22Rv1 (cell line): ENCODE results near the gene RS1.

Source experiments
- H3K27ac ChIP-seq: fragments of 450-650 bp; 2 replicates; pipeline ENCODE4 v1.5.1; 2017
- CTCF ChIP-seq: fragments of 450-650 bp; IDR thresholded peaks from 2 replicates; pipeline ENCODE4 v1.5.1; 2017; ENCODE audit warnings: mild to moderate bottlenecking
- ZFX ChIP-seq: fragments of 450-650 bp; IDR thresholded peaks from 2 replicates; pipeline ENCODE4 v1.6.1; 2017; ENCODE audit warnings: antibody characterized with exemption, borderline replicate concordance

Gene RS1

DNA sequence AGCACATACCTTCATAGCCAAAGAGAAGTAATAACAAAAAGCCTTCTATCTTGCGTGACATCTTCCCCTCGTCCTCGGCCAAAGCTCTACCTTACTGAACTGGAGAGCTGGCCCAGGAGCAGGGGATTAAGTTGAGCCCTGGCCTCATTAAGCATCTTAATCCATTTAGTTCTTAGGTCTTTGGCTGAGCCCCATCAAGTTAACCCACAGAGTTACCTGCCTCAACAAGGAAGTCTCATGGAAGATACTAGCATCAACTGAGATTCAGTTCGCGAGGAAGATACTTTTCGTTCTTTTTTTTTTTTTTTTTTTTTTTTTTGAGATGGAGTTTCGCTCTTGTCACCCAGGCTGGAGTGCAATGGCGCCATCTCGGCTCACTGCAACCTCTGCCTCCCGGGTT is at the start of gene RS1:
RS1 (minus strand) TSS at position 101 of the 400 bp plus-strand sequence; CDS start at position 61, 40 bp downstream.
- TF ChIP-seq CTCF: no peak
- TF ChIP-seq ZFX: no peak
- H3K27ac ChIP-seq: no peak within 1 kb of the TSS

- no peak overlapping the region for H3K27ac ChIP-seq
- TF ChIP-seq ZFX (no peak), CTCF (no peak)
Measured at GRCh38 chrX:18719852-18720251, 47.9 kb upstream of the RS1 start.

- TF ChIP-seq ZFX (no peak), CTCF (no peak)
- H3K27ac ChIP-seq: no peak overlapping the region
Measured at GRCh38 chrX:18714910-18715309, 43.0 kb upstream of the RS1 start.

- H3K27ac ChIP-seq: no peak overlapping the region
- TF ChIP-seq ZFX: no peak
- no peak for TF ChIP-seq CTCF
Measured at GRCh38 chrX:18709833-18710232, 37.9 kb upstream of the RS1 start.

DNA sequence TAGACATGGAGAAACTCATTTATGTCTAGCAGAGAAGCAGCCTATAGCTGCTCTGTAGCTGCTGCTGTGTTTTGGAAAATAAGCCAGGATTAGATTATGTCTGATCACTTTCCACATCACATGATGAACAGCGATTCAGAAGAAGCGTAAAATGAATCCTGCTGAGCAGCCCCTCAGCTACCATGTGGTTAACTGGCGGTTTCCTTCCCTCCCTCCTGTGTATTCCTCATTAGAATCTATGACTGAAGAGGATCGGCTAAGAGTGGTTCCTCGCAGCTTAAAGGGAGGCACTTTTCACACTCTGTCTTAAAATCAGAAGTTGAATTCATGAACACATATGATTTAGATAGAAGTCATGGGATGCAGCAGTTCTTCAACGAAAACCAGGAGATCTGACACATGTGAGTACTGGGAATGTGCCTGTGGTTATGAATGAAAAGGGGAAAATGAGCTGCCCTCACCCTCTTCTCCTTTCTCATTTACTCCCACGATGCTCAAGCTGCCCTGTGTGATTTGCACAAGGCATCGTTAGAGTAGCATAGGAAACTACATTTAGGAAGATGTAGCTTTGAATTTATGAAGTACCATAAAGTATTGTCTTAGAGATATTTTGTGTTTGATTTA is 35.6 kb upstream of the RS1 start, which contains the start of gene PPEF1:
PPEF1 (plus strand) TSS at position 220 of the 624 bp plus-strand sequence; CDS start at position 356, 136 bp downstream.
- H3K27ac ChIP-seq: no peak within 1 kb of the TSS
- TF ChIP-seq CTCF (no peak), ZFX (no peak)

DNA sequence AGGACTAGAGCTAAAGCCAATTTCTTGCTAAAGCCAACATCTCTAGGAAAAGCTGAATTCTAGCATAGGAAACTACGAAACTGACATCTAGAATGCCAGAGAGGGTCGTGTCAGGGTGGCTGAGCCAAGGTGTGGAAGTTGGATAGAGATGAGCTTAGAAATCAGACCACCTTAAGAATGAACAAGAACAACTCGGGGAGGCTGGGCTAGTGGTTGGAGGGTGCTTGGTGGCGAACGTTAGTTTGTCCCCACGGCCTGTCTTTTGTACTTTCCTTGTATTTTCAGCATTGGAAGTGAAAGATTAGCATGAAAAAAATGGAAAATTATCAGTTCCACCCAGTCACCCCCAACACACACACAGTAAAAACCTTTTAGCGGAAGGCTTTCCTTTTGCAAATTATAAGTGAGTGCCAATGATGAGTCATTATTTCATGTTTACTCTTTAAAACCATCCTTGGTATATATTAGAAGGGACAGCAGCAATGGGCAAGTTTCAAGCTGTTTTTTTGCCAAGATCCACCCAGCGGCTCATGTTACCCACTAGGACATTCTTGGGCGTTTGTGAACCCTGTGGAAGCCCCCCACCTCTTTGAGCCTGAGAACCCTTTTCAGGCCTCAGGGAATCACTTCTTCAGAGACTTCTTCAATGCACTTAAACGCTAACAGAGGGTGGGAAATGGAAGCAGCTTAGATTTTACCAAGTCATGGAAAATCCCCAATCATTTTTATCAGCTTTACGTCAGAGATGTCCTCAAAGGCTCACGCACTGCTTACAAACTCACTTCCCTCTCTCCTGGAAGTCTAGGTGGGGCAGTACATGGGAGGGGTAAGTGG is 30.7 kb upstream of the RS1 start:
- no peak for TF ChIP-seq ZFX
- no peak for TF ChIP-seq CTCF
- H3K27ac ChIP-seq: peak overlapping the region; percentile 25; the same call in 1 of the 2 replicates

DNA sequence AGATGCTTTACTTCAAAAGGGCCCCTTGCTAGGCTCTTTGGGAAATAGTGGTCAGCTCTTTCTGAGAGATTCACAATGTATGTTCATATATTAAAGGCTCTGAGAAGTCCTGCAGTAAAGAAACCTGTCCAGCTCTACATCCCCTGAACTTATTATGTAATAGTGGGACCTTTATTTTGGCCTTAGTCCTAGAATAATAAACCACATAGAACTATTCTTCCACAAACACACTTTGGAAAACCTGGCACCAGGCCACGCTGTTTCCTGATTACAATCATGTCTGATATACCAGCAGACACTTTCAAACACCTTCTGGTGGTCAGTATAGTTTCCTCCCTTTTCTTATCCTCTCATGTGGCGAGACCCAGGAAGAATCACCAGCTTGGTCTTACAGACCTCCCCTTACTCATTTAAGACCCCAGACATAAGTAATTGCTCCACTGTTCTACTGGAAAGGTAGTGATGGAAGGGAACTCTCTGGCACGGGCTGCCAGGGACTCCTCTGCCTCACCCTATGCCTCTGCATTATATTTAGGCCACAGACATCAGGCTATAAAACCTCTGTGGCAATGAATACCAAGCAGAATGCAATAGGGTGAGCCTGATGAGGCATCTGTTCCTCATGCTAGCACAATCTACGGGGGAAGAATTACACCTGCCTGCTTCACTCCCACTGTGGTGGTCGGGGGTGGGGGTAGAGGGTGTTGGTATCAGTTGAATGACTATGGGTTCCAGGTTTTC is 29.9 kb upstream of the RS1 start:
- TF ChIP-seq CTCF (no peak), ZFX (no peak)
- H3K27ac ChIP-seq: peak overlapping the region; percentile 25; the same call in 1 of the 2 replicates
